Progenitor cell of endocrine pancreas (in vitro differentiated cells): ENCODE data around the gene BIRC5. TPM values are rescaled to one million over a fixed set of nuclear protein-coding genes. Genes with fewer than 3 reads are reported as not detected.

Source experiments
- DNase-seq: peaks from one replicate; pipeline ENCODE4 v3.0.0; 2021; ENCODE audit warnings: low spot score; ENCODE audit not compliant: unreplicated experiment
- H3K27ac Mint-ChIP-seq: 2 replicates; pipeline ENCODE4 v1.8.0; 2021; ENCODE audit warnings: mild to moderate bottlenecking, moderate library complexity, mixed read lengths
- H3K27me3 Mint-ChIP-seq: 2 replicates; pipeline ENCODE4 v1.8.0; 2021; ENCODE audit warnings: mixed read lengths
- H3K36me3 Mint-ChIP-seq: 2 replicates; pipeline ENCODE4 v1.8.0; 2022; ENCODE audit warnings: mixed read lengths; ENCODE audit not compliant: insufficient read depth
- H3K4me1 Mint-ChIP-seq: 2 replicates; pipeline ENCODE4 v1.8.0; 2021; ENCODE audit warnings: low read depth, mixed read lengths
- H3K4me3 Mint-ChIP-seq: 2 replicates; pipeline ENCODE4 v1.8.0; 2021; ENCODE audit warnings: low read depth, mild to moderate bottlenecking, moderate library complexity, mixed read lengths
- H3K9me3 Mint-ChIP-seq: 2 replicates; pipeline ENCODE4 v1.8.0; 2021; ENCODE audit warnings: low read depth, mixed read lengths
- CTCF ChIP-seq: fragments of 200-600 bp; sonication (generic); IDR thresholded peaks from one replicate; pipeline ENCODE4 v1.5.0; 2021; ENCODE audit warnings: antibody characterized with exemption, mild to moderate bottlenecking; ENCODE audit not compliant: unreplicated experiment
- total RNA-seq: library from RNA; stranded (reverse); gene quantifications from 2 replicates; pipeline ENCODE4 v1.2.1, GENCODE V29; 2021

Gene BIRC5
- total RNA-seq, 1 donor from 2014 or later, result 30.0 TPM

- Mint-ChIP-seq H3K27ac (no peak overlapping the region), H3K36me3 (peaks cover 5% of the 10 kb centered on the region)
Measured at GRCh38 chr17:78174346-78174869, 39.6 kb upstream of the BIRC5 start.

GRCh38 chr17:78174870-78175642 is 39.0 kb upstream of the BIRC5 start:
- Mint-ChIP-seq H3K27ac (no peak overlapping the region), H3K27me3 (no peaks in the 10 kb centered on the region), H3K36me3 (peaks cover 5% of the 10 kb centered on the region), H3K4me1 (no peaks in the 10 kb centered on the region), H3K9me3 (no peaks in the 10 kb centered on the region), H3K4me3 (no peak overlapping the region)
- TF ChIP-seq CTCF, result peak; percentile 22
- no peak for DNase-seq

More at GRCh38 chr17:78174346-78174869, 39.6 kb upstream of the BIRC5 start:
- Mint-ChIP-seq H3K27me3 (no peaks in the 10 kb centered on the region), H3K9me3 (no peaks in the 10 kb centered on the region), H3K4me3 (no peak overlapping the region), H3K4me1 (no peaks in the 10 kb centered on the region)
- TF ChIP-seq CTCF, result no peak
- no peak for DNase-seq

GRCh38 chr17:78175643-78175981 is 38.4 kb upstream of the BIRC5 start:
- no peak overlapping the region for H3K4me3 Mint-ChIP-seq
- H3K9me3 Mint-ChIP-seq, result no peaks in the 10 kb centered on the region
- H3K36me3 Mint-ChIP-seq, result peaks cover 8% of the 10 kb centered on the region
- DNase-seq, result no peak
- H3K4me1 Mint-ChIP-seq, result no peaks in the 10 kb centered on the region
- no peak overlapping the region for H3K27ac Mint-ChIP-seq
- TF ChIP-seq CTCF, result no peak
- H3K27me3 Mint-ChIP-seq, result no peaks in the 10 kb centered on the region

GRCh38 chr17:78176548-78177025 is 37.5 kb upstream of the BIRC5 start:
- Mint-ChIP-seq H3K9me3 (no peaks in the 10 kb centered on the region), H3K36me3 (peaks cover 9% of the 10 kb centered on the region), H3K27me3 (no peaks in the 10 kb centered on the region), H3K4me3 (no peak overlapping the region), H3K4me1 (no peaks in the 10 kb centered on the region), H3K27ac (peak overlapping the region; percentile 13)
- peak; percentile 94 for TF ChIP-seq CTCF
- DNase-seq, result peak; percentile 74

GRCh38 chr17:78179372-78179771 is 34.7 kb upstream of the BIRC5 start:
- no peaks in the 10 kb centered on the region for H3K9me3 Mint-ChIP-seq
- H3K4me1 Mint-ChIP-seq, result peaks cover 2% of the 10 kb centered on the region
- DNase-seq, result no peak
- no peak overlapping the region for H3K4me3 Mint-ChIP-seq
- no peak for TF ChIP-seq CTCF
- no peaks in the 10 kb centered on the region for H3K27me3 Mint-ChIP-seq
- peaks cover 6% of the 10 kb centered on the region for H3K36me3 Mint-ChIP-seq
- no peak overlapping the region for H3K27ac Mint-ChIP-seq
